ENCODE results near the gene FIGNL1. TPM values are rescaled to one million over a fixed set of nuclear protein-coding genes. Genes with fewer than 3 reads are reported as not detected.

FIGNL1 gene
- total RNA-seq, 1 donor from 2014 or later = 4.1 TPM

DNA sequence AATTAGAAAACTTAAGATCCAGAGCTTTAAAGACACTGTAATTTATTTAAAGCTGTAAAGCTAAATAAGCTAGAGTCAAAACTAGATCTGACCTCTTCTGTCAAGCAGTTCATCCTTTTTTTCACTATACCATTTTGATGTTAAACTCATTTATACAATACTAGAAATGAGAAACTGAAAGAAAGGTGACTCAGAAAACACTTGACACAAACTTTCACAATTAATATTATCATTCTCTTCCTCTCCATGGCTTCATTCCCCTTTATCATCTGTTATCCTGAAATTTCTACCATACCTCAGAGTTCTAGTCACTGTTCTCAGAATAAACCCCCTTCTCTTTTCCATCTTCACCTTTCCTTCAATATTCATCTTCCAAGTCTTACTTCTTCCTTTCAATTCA lies 1.3 kb downstream of the FIGNL1 start:
- H3K4me3 ChIP-seq = no peak overlapping the region
- intact Hi-C loops (cut with micrococcal nuclease) = no loop called here
- no peak overlapping the region for H3K27ac ChIP-seq (replicated peaks)
- no peak for DNase-seq
- H3K9me3 ChIP-seq (replicated peaks) = no peaks in the 10 kb centered on the region
- peaks cover 18% of the 10 kb centered on the region for H3K4me1 ChIP-seq
- TF ChIP-seq, protein P1, sequence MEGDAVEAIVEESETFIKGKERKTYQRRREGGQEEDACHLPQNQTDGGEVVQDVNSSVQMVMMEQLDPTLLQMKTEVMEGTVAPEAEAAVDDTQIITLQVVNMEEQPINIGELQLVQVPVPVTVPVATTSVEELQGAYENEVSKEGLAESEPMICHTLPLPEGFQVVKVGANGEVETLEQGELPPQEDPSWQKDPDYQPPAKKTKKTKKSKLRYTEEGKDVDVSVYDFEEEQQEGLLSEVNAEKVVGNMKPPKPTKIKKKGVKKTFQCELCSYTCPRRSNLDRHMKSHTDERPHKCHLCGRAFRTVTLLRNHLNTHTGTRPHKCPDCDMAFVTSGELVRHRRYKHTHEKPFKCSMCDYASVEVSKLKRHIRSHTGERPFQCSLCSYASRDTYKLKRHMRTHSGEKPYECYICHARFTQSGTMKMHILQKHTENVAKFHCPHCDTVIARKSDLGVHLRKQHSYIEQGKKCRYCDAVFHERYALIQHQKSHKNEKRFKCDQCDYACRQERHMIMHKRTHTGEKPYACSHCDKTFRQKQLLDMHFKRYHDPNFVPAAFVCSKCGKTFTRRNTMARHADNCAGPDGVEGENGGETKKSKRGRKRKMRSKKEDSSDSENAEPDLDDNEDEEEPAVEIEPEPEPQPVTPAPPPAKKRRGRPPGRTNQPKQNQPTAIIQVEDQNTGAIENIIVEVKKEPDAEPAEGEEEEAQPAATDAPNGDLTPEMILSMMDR (IDR thresholded peaks at IDR 0.05; ENCODE audit: borderline replicate concordance) = no peak
- no peaks in the 10 kb centered on the region for H3K27me3 ChIP-seq (ENCODE audit: low read depth)
- H3K36me3 ChIP-seq = peaks cover 22% of the 10 kb centered on the region

DNA sequence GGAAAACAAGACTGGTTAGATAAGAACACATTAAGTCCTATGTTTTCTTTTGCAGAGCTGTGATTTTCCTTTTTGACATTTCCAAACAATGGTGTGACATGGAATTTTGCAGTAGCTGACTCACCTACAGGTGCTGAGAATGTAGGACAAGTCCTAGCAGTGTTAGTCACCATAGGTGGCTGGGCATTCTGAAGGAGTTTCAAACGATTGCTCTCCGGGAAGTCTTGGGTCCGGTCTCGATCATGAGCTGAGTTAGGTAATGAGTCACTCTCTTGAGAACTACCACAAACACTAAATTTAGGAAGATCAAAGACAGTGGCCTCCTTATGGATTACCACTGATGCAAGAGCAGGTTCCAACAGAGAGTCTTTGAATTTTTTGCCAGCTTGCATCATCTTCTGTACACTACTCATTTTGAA lies 3.6 kb downstream of the FIGNL1 start:
- no peak overlapping the region for H3K27ac ChIP-seq (replicated peaks)
- peaks cover 18% of the 10 kb centered on the region for H3K4me1 ChIP-seq
- TF ChIP-seq, protein P1 (IDR thresholded peaks at IDR 0.05; ENCODE audit: borderline replicate concordance) = no peak
- DNase-seq = no peak
- H3K36me3 ChIP-seq = peaks cover 22% of the 10 kb centered on the region
- no peaks in the 10 kb centered on the region for H3K9me3 ChIP-seq (replicated peaks)
- intact Hi-C loops (cut with micrococcal nuclease) = no loop called here
- no peak overlapping the region for H3K4me3 ChIP-seq
- H3K27me3 ChIP-seq (ENCODE audit: low read depth) = no peaks in the 10 kb centered on the region

DNA sequence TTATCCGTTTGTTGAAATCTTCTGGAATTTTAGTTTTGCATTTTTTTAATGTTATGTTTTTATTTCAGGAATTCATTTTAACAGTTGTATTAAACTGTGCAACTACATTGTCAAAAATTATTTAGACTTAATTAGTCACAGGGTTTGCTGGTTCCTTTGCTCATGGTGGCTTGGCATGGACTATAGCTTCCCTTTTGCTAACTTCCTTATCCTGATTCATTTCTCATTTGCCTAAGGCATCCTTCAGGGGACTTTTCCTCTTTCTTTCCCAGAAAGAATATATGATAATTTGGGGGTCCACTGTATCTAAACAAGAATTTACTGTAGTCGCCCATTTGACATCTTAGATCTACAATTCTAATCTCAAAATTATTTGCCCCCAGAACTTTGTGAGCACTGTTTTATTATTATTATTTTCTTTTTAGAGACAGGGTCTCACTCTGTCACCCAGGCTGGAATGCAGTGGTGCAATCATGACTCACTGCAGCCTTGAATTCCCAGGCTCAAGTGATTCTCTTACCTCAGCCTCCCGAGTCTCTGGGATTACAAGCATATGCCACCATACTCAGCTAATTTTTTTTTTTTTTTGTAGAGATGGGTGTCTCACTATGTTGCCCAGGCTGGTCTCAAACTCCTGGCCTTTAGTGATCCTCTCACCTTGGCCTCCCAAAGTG lies 13.9 kb downstream of the FIGNL1 start:
- TF ChIP-seq, protein P1 (IDR thresholded peaks at IDR 0.05; ENCODE audit: borderline replicate concordance) = no peak
- no peak for DNase-seq
- intact Hi-C loops (cut with micrococcal nuclease) = no loop called here
- Histone ChIP-seq H3K27me3 (ENCODE audit: low read depth) (no peaks in the 10 kb centered on the region), H3K4me1 (no peaks in the 10 kb centered on the region), H3K36me3 (peaks cover 4% of the 10 kb centered on the region), H3K9me3 (replicated peaks) (no peaks in the 10 kb centered on the region), H3K4me3 (no peak overlapping the region), H3K27ac (replicated peaks) (no peak overlapping the region)

DNA sequence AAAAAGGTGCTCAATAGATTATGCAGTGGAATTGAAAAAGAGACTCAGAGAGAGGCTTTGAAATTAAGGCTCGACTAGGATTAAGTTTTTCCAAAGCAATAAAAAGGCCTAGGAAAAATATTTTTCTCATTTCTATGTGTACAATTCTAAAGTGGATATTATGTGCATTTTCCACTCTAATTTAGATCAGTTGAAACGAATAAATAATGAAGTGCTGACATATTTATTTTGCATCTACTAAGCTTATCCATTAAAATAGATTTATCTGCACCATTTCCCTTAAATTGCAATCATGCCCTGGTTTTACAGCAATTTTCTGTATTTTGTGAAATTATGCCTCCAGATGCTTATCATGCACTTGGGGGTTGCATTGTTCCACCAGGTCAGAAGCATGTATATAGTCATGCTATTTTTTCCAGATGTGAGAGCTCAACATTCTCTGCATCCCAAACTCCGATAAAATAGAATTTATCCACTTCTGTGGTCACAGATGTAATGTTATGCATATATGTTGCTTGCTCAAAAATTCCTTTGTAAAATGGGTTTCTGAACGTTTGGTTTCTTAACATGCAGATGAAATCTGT lies 18.3 kb downstream of the FIGNL1 start:
- H3K4me1 ChIP-seq = no peaks in the 10 kb centered on the region
- no peaks in the 10 kb centered on the region for H3K27me3 ChIP-seq (ENCODE audit: low read depth)
- H3K4me3 ChIP-seq = no peak overlapping the region
- DNase-seq = no peak
- H3K9me3 ChIP-seq (replicated peaks) = no peaks in the 10 kb centered on the region
- TF ChIP-seq, protein P1 (IDR thresholded peaks at IDR 0.05; ENCODE audit: borderline replicate concordance) = no peak
- no peaks in the 10 kb centered on the region for H3K36me3 ChIP-seq
- no peak overlapping the region for H3K27ac ChIP-seq (replicated peaks)
- intact Hi-C loops (cut with micrococcal nuclease) = no loop called here

DNA sequence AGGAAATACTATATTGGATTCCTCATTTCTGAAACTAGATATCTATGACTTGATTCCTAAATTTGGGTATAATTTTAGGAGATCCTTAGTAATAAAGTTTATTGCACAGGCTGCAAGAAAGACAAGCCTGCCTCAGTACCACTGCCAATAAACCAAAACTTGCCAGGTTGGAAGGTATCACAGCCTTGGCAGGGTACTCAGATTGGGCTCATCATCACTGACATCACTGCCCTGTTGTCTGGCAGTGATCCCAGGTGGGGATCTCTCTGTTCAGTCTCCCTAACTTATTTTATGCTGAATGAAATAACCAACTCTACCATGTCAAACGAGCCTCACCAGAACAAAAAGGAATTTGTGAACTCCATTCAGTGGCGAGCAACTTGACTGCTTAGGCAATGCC lies 18.8 kb downstream of the FIGNL1 start:
- Histone ChIP-seq H3K36me3 (no peaks in the 10 kb centered on the region), H3K9me3 (replicated peaks) (no peaks in the 10 kb centered on the region), H3K27me3 (ENCODE audit: low read depth) (no peaks in the 10 kb centered on the region), H3K27ac (replicated peaks) (no peak overlapping the region), H3K4me1 (no peaks in the 10 kb centered on the region), H3K4me3 (no peak overlapping the region)
- TF ChIP-seq, protein P1 (IDR thresholded peaks at IDR 0.05; ENCODE audit: borderline replicate concordance) = no peak
- no peak for DNase-seq
- intact Hi-C loops (cut with micrococcal nuclease) = no loop called here

All from left ventricle myocardium inferior (tissue), 1 donor.